HG03457 (cell line): ENCODE measurements around the gene VTCN1.

Experiments used
- ATAC-seq: cut with Tn5 transposase; IDR thresholded peaks from one replicate; pipeline ENCODE4 v1.9.1; 2021; ENCODE audit warnings: moderate number of reproducible peaks; ENCODE audit not compliant: unreplicated experiment

The VTCN1 gene

DNA sequence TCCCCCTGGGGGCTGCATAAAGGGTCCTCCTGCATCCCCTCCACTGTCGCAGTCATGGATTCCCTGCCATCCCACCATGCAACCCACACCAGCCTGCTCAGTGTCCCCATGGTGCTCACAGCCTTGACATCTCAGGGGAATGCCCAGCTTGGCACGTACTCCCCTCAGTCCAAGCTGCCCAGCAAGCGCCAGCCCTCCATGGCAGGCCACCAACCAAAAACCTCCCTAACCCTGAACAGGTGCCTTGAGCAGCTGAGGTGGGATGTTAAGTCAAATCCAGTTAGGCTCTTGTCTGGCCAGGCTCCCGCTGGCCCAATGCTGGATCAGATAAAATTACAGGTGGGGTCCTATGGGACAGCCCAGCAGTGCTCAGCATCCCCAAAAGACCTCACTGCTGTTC is 341 bp downstream of the VTCN1 start:
- no peak for ATAC-seq

DNA sequence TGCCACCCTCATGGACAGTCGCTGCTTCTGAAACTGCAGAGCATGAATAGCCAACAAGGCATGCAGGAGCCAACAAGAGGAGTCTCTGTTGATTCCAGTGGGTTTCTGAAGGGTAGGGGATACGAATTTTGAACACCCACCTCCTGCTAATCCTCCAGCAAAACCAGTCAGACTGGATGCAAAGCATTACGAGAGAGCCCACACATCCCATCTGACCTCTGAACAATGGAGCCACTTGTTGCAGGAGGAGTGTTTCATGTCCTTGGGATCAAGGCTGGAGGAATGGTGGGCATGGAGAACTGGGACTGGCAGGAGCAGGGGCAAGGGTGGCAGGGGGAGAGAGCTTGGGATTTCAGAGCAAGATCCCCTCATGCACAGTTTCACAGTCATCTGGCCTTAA is 1.6 kb downstream of the VTCN1 start:
- no peak for ATAC-seq

DNA sequence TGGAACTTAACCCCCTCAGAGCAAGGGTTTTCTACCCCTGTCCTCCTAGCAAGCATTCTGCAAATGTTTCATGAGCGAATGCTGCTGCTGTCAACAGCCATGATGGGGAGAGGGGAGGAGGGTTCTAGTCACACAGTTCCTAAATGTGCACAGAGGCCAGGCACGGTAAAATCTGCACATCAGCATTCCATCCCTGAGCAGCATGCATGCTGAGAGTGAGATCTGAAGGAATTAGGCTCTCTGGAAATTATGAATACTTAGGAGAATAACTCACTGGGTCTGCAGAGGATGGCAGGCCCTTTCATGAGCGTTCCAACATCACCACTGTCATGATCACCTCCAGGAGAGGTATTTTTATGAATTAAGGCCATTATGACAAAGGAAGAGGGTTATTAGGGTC is 2.1 kb downstream of the VTCN1 start:
- no peak for ATAC-seq

DNA sequence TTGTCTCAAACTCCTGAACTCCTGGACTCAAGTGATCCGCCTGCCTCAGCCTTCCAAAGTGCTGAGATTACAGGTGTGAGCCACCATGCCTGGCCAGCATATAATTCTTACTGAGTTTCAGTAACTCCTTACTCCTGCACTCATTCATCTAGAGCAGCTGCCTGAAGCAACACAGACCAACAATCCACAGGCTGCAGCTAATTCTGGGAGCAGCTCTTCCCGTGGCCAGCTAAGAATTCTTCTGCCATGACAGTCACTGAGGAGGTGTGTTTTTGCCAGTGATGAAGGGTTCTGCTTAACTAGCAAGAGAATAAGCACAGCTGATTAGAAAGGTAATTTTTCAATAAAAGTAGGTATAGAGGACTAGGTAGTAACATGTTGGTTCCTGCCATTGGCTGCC is 5.4 kb downstream of the VTCN1 start:
- ATAC-seq = no peak

DNA sequence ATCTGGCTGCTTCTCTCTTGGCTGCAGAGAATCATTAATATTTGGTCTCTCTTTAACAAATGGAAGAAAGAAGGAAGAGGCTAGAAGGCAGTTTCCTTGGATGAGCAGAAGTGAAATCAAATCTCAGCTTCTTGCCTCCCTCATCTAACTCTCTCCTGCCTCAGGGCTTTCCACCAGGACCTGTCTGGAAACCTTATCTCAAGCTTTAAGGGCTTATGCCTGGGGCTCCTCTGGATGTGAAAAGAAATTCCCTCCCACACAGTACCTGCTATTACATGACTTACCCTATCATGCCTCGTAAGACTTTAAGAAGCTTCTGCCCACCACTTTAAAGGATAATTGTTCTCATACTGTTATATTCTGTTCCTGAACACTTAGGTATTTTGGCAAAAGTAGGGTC is 8.9 kb downstream of the VTCN1 start:
- no peak for ATAC-seq

DNA sequence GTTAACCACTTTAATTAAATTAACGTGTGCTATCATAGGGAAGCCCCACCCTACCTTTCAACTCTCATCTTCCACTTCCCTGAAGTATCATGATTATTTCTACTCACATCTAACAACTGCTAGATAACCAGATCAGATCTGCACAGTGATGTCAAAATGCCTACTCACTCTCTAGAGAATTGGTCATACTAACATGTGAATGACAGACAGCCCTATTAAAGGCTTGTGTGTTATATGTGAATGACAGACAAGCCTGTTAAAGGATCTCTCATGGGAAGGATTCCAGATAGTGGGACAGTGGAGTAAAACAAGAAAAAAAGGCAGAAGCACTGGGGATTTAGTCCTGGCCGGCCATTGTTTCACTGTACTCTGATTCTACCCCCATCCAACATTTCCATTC is 12.6 kb downstream of the VTCN1 start:
- ATAC-seq = no peak

- no peak for ATAC-seq
Observed at GRCh38 chr1:117189726-117190125, 21.0 kb downstream of the VTCN1 start.

- no peak for ATAC-seq
Observed at GRCh38 chr1:117188816-117189437, 21.8 kb downstream of the VTCN1 start.

DNA sequence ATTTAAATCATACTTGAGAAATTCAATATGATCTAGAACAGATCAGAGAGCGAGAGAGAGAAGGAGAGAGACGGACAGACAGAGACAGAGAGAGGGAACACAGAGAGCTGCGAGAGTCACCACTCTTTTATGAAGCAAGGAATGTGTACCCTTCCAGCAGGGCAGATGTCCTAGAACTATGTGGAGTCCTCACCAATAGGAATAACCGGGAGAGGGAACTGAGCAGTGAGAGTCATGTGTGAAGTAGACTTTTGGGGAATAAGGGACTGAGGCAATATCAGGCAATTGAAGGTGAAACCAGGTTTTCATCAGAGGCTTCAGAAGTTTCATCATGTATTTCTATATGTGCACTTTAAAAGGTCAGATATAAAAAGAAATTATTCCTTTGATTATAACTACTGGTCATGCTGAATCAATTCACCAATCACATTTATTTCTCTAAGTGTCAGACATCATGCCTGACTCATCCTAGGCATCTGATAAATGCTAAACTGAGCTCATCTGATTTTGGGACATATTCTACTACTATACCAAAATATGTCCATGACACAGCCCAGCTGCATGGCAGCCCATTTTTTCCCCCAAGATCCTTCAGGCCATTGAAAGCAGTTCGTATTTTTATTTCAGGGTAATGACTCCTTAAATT is 22.4 kb downstream of the VTCN1 start:
- ATAC-seq = no peak

GRCh38 chr1:117183112-117183511 is 27.6 kb downstream of the VTCN1 start:
- ATAC-seq = no peak

DNA sequence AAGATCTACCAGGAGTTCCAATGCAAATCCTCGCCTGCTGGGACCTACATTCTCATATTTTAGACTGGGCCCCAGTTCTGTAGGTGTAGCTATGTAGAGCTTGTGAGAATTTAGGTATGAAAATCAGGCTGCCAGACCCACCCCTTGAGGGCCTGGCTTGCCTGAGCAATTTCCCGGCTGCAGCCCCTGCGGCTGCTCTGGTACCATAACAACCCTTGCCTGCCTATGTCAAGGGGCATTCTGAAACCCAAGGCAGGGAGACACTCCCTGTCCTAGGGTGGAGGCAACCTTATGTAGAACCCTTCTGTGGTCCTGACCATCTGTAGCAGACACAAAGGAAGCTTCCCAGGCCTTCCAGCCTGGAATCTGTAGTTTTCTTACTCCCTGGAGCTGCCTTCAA is 28.4 kb downstream of the VTCN1 start:
- no peak for ATAC-seq

DNA sequence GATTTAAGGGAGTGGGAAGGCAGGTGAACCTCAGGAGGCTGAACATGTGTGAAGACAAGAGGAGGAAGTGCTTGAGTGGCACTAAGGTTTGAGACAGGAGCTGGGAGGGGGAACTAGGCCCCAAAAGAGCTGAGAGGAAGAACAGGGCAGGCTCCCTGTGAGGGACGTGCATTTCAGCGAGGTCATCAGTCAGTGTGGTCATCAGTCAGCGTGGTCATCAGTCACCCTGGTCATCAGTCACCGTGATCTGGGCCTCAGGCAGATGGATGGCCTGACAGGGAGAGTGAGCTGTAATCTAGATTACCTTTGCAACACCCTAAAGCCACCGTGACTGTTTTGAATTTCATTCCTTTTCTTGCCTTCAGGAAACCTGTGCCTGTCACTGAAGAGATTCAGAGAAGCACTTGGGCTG is 29.1 kb downstream of the VTCN1 start:
- ATAC-seq = no peak

DNA sequence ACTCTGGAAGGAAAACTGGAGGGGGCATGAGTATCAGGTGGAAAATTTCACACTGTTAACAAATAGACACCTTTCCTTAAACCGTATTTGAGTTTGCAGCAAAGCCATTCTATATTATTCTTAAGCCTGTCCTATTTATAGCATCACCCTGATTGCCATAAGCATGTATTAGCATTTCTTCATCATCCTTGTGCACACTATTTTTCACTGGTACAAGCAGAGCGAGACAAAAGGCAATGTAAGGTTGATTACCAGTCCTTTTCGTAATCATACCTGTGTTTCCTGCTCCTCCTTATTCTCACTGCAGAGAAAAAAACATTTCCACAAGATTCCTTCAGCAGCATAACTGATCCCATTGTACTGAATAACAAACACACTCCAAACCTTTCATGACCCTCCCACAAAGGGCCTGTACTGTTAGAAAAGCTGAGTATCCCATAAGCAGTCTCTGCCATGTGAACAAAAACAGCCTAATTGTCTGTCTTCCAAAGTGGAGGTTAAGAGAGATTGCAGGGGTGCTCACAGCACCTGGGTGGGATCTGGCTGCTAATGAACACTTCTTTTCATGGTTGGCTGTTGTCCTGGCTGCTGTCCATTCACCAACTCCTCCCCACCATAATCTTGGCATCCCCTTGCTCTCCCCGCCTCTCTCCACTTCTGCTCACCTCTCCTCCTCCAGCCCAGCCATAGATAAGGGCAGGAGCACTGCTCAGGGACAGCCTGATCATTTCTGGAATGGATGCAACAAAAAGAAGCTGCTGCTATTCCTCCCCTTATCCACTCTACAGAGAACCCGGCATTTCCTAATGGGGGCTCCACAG is 30.4 kb downstream of the VTCN1 start:
- ATAC-seq = no peak

DNA sequence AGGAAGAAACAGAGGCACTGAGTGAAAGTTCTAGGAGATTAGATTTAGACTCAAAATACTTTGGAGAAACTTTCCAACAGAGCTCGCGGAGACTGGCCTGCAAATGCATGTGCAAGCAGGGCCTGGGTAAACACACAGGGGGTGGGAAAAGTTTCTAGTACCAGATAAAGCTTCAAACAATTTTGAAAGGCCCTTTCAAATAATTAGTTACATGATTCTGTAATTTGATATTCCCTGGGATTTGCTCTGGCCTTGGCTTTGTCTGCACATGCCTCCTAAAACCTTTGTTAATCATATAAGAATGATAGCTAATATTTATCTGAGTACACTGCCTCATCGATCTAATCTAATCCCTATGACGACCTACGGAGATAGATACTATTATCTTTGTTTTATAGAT is 31.3 kb downstream of the VTCN1 start:
- no peak for ATAC-seq

- ATAC-seq = no peak
Observed at GRCh38 chr1:117178756-117179155, 32.0 kb downstream of the VTCN1 start.

DNA sequence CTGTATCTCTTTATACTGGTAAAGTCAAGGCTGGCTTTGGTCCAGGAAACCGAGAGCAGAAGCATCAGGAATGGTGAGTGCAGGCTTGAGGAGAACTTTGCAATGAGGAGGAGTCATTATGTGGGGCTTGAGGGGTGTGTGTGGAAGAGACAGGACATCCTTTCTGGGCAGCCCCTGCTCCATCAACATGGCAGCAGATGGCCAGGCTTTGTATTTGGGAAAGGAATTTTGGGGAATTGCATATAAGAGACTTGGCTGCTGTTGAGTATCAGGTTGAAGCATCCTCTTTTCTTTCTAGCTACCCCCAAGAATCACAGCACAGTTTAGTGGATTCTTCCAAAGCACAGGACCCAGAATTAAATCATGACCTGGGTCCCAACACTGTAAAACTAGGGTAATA is 33.4 kb downstream of the VTCN1 start:
- ATAC-seq = no peak

DNA sequence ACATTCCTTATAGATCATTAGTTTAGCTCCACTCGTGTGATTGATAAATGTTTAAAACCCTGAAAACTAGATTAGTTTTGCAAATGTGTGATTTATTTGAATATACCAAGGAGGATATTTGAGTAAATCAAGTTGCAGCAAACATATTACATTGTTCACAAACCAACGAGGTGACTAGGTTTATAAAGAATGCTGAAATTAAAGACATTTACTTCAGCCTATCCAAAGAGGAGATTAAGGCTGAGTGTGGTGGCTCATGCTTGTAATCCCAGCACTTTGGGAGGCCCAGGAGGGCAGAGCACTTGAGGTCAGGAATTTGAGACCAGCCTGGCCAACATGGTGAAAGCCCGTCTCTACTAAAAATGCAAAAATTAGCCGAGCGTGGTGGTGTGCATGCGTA is 34.1 kb downstream of the VTCN1 start:
- ATAC-seq = no peak

DNA sequence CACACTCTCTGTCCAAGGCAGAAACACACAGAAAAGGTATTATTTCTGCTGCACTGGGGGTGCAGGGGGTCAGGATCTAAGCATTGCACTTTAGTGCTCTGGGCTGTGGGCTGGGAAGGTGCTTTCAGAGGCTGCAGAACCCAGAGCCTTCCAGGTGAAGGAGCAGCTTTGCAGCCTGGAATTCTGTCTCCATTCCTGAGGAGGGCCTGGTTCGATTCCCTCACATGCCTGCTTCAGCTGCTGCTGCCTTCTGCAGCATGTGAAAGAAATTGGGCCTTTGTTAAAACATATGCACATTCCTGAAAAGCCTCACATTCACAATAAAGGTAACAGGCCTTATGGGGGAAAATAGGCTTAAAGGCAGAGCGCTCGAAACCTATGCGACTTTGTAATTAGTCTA is 35.9 kb downstream of the VTCN1 start:
- no peak for ATAC-seq

DNA sequence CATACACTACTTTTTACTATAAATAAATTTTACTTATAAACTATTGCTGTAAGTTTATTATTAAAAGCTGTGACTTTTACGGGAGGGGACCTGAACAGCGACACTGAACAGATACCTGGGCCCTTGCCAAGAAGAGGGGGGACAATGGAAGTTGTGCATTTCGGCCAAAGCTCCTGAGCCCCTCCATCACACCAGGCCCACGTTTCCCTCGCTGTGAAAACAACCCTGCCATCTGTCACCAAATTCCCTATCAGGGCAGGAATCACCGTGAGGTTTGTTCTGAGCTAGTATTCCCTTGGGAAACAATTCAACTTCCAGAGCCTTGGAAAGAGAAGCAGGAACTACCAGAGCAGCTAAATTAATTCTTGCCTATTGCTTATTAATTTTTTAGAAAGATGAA is 37.0 kb downstream of the VTCN1 start:
- ATAC-seq = no peak

- ATAC-seq = no peak
Observed at GRCh38 chr1:117173006-117173405, 37.7 kb downstream of the VTCN1 start.

DNA sequence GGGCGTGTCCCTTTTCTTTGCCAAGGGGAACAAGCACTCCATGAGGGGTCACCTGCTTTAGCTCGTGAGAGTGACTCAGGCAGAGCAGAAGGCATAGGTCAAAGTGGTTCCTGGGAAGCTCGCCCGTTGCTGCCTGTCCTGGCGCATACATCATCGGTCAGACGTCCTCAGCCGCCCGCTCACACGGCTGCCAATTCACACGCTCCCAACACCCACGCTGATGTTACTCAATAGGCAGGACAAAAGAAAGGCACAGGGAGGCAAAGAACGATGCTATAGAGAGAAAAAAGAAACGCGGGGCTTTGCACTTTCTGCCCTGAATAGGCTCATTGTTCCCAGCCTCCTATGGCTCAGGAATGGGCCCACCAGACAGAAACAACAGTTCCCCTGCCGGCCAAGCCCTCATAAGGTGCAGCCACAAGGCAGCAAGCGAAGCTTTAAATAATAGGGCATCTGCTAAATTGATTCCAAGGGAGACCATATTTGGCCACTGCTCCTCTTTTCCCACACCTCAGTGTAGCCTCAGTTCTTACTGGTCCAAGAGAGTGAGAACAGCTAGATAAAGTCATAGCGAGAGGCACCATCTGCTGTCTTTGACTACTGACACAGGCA is 38.7 kb downstream of the VTCN1 start:
- ATAC-seq = no peak
